ENCODE data around the gene UBA1. TPM values are rescaled to one million over a fixed set of nuclear protein-coding genes. Genes with fewer than 3 reads are reported as not detected.
"Not testable (repeated sequence)": the region's sequence is repeated elsewhere in the genome, so short reads cannot be mapped to it uniquely, and the experiment has no call there.

UBA1 gene
- total RNA-seq, 1 donor from 2014 or later = 244 TPM

- Histone ChIP-seq H3K4me3 (ENCODE audit: insufficient read depth, low read depth, low read length) (no peak overlapping the region), H3K9me3 (ENCODE audit: insufficient read depth, low read depth, low read length) (no peaks in the 10 kb centered on the region), H3K9ac (ENCODE audit: low read length) (no peak overlapping the region), H3K27me3 (ENCODE audit: insufficient read depth, low read length) (no peaks in the 10 kb centered on the region), H3K4me1 (ENCODE audit: insufficient read depth, low read length) (peaks cover 4% of the 10 kb centered on the region), H3K4me2 (ENCODE audit: low read length) (no peak overlapping the region), H2AFZ (ENCODE audit: low read depth, low read length) (no peak overlapping the region), H3K27ac (ENCODE audit: low read depth, low read length) (no peak overlapping the region), H4K20me1 (ENCODE audit: insufficient read depth, low read length) (no peaks in the 10 kb centered on the region), H3K79me2 (ENCODE audit: insufficient read depth, low read length) (no peaks in the 10 kb centered on the region), H3K36me3 (ENCODE audit: insufficient read depth, low read length) (peaks cover 9% of the 10 kb centered on the region)
- FAIRE-seq (no peak), DNase-seq (ENCODE audit: low read depth) (no peak)
- peak overlapping the region; percentile 19 for H3K27ac Mint-ChIP-seq (ENCODE audit: unreplicated experiment)
- H3K27me3 Mint-ChIP-seq (ENCODE audit: low read depth, unreplicated experiment) = no peaks in the 10 kb centered on the region
- H3K4me3 Mint-ChIP-seq (ENCODE audit: unreplicated experiment) = no peak overlapping the region
- H3K36me3 Mint-ChIP-seq (ENCODE audit: low read depth, unreplicated experiment) = peaks cover 5% of the 10 kb centered on the region
- no peak for TF ChIP-seq CTCF (IDR thresholded peaks at IDR 0.05; ENCODE audit: insufficient read depth, low read depth, low read length)
- no peak for TF ChIP-seq EZH2 (IDR thresholded peaks at IDR 0.05; ENCODE audit: insufficient read depth, low read length)
- peaks cover 3% of the 10 kb centered on the region for H3K9me3 Mint-ChIP-seq (ENCODE audit: unreplicated experiment)
- H3K4me1 Mint-ChIP-seq (ENCODE audit: low read depth, unreplicated experiment) = peaks cover 2% of the 10 kb centered on the region
These were observed 54.3 kb downstream of the UBA1 start for GRCh38 chrX:47247999-47248320.

- H3K9me3 ChIP-seq (ENCODE audit: insufficient read depth, low read depth, low read length) = no peaks in the 10 kb centered on the region
- Mint-ChIP-seq H3K4me3 (ENCODE audit: unreplicated experiment) (no peak overlapping the region), H3K27ac (ENCODE audit: unreplicated experiment) (no peak overlapping the region), H3K9me3 (ENCODE audit: unreplicated experiment) (peaks cover 3% of the 10 kb centered on the region), H3K27me3 (ENCODE audit: low read depth, unreplicated experiment) (no peaks in the 10 kb centered on the region), H3K36me3 (ENCODE audit: low read depth, unreplicated experiment) (peaks cover 5% of the 10 kb centered on the region), H3K4me1 (ENCODE audit: low read depth, unreplicated experiment) (peaks cover 2% of the 10 kb centered on the region)
- no peaks in the 10 kb centered on the region for H3K79me2 ChIP-seq (ENCODE audit: insufficient read depth, low read length)
- no peak overlapping the region for H3K4me3 ChIP-seq (ENCODE audit: insufficient read depth, low read depth, low read length)
- H3K4me1 ChIP-seq (ENCODE audit: insufficient read depth, low read length) = peaks cover 4% of the 10 kb centered on the region
- no peaks in the 10 kb centered on the region for H3K27me3 ChIP-seq (ENCODE audit: insufficient read depth, low read length)
- TF ChIP-seq CTCF (IDR thresholded peaks at IDR 0.05; ENCODE audit: insufficient read depth, low read depth, low read length) (no peak), EZH2 (IDR thresholded peaks at IDR 0.05; ENCODE audit: insufficient read depth, low read length) (no peak)
- FAIRE-seq (no peak), DNase-seq (ENCODE audit: low read depth) (no peak)
- H3K36me3 ChIP-seq (ENCODE audit: insufficient read depth, low read length) = peaks cover 7% of the 10 kb centered on the region
- H3K9ac ChIP-seq (ENCODE audit: low read length) = no peak overlapping the region
- no peak overlapping the region for H2AFZ ChIP-seq (ENCODE audit: low read depth, low read length)
- H4K20me1 ChIP-seq (ENCODE audit: insufficient read depth, low read length) = no peaks in the 10 kb centered on the region
- H3K27ac ChIP-seq (ENCODE audit: low read depth, low read length) = no peak overlapping the region
- H3K4me2 ChIP-seq (ENCODE audit: low read length) = no peak overlapping the region
These were observed 54.9 kb downstream of the UBA1 start for GRCh38 chrX:47248576-47248975.

GRCh38 chrX:47250017-47250347 lies 56.4 kb downstream of the UBA1 start:
- no peaks in the 10 kb centered on the region for H3K9me3 ChIP-seq (ENCODE audit: insufficient read depth, low read depth, low read length)
- Mint-ChIP-seq H3K4me1 (ENCODE audit: low read depth, unreplicated experiment) (peaks cover 2% of the 10 kb centered on the region), H3K27me3 (ENCODE audit: low read depth, unreplicated experiment) (no peaks in the 10 kb centered on the region), H3K9me3 (ENCODE audit: unreplicated experiment) (peaks cover 6% of the 10 kb centered on the region), H3K36me3 (ENCODE audit: low read depth, unreplicated experiment) (peaks cover 5% of the 10 kb centered on the region), H3K4me3 (ENCODE audit: unreplicated experiment) (no peak overlapping the region), H3K27ac (ENCODE audit: unreplicated experiment) (no peak overlapping the region)
- no peak overlapping the region for H3K27ac ChIP-seq (ENCODE audit: low read depth, low read length)
- no peak overlapping the region for H3K4me3 ChIP-seq (ENCODE audit: insufficient read depth, low read depth, low read length)
- TF ChIP-seq CTCF (IDR thresholded peaks at IDR 0.05; ENCODE audit: insufficient read depth, low read depth, low read length) = no peak
- H3K9ac ChIP-seq (ENCODE audit: low read length) = no peak overlapping the region
- H3K27me3 ChIP-seq (ENCODE audit: insufficient read depth, low read length) = no peaks in the 10 kb centered on the region
- peaks cover 7% of the 10 kb centered on the region for H3K36me3 ChIP-seq (ENCODE audit: insufficient read depth, low read length)
- DNase-seq (ENCODE audit: low read depth) = no peak
- H2AFZ ChIP-seq (ENCODE audit: low read depth, low read length) = no peak overlapping the region
- no peak for FAIRE-seq
- peaks cover 4% of the 10 kb centered on the region for H3K4me1 ChIP-seq (ENCODE audit: insufficient read depth, low read length)
- H3K79me2 ChIP-seq (ENCODE audit: insufficient read depth, low read length) = no peaks in the 10 kb centered on the region
- H3K4me2 ChIP-seq (ENCODE audit: low read length) = no peak overlapping the region
- H4K20me1 ChIP-seq (ENCODE audit: insufficient read depth, low read length) = no peaks in the 10 kb centered on the region

GRCh38 chrX:47257620-47258019 lies 64.0 kb downstream of the UBA1 start:
- not testable (repeated sequence) for H3K27ac ChIP-seq (ENCODE audit: low read depth, low read length); H3K4me2 ChIP-seq (ENCODE audit: low read length); H3K36me3 ChIP-seq (ENCODE audit: insufficient read depth, low read length); H3K4me1 ChIP-seq (ENCODE audit: insufficient read depth, low read length); H3K27me3 Mint-ChIP-seq (ENCODE audit: low read depth, unreplicated experiment); DNase-seq (ENCODE audit: low read depth); FAIRE-seq; H3K27ac Mint-ChIP-seq (ENCODE audit: unreplicated experiment); H3K4me3 ChIP-seq (ENCODE audit: insufficient read depth, low read depth, low read length); H3K27me3 ChIP-seq (ENCODE audit: insufficient read depth, low read length); H3K79me2 ChIP-seq (ENCODE audit: insufficient read depth, low read length); H3K36me3 Mint-ChIP-seq (ENCODE audit: low read depth, unreplicated experiment); H3K4me1 Mint-ChIP-seq (ENCODE audit: low read depth, unreplicated experiment); H3K9me3 Mint-ChIP-seq (ENCODE audit: unreplicated experiment); H3K4me3 Mint-ChIP-seq (ENCODE audit: unreplicated experiment); H4K20me1 ChIP-seq (ENCODE audit: insufficient read depth, low read length); H2AFZ ChIP-seq (ENCODE audit: low read depth, low read length); H3K9me3 ChIP-seq (ENCODE audit: insufficient read depth, low read depth, low read length); H3K9ac ChIP-seq (ENCODE audit: low read length)
